Measurements from ENCODE around the gene MUC5AC. TPM values are rescaled to one million over a fixed set of nuclear protein-coding genes. Genes with fewer than 3 reads are reported as not detected.

Gene MUC5AC
- polyA plus RNA-seq, 1 donor from 2014 or later: not detected

- Histone ChIP-seq H3K9ac (ENCODE audit: low read length) (no peak overlapping the region), H3K9me2 (ENCODE audit: insufficient read depth, low read length) (no peaks in the 10 kb centered on the region), H3K79me2 (replicated peaks; ENCODE audit: insufficient read depth, low read length) (no peaks in the 10 kb centered on the region), H2AFZ (ENCODE audit: low read depth, low read length) (no peak overlapping the region), H3K9me3 (ENCODE audit: low read length) (no peaks in the 10 kb centered on the region), H4K20me1 (ENCODE audit: insufficient read depth) (no peaks in the 10 kb centered on the region), H3F3A (ENCODE audit: insufficient read depth, low read length, poor library complexity, severe bottlenecking) (no peaks in the 10 kb centered on the region), H3K27me3 (ENCODE audit: insufficient read depth, low read depth, low read length) (no peaks in the 10 kb centered on the region), H3K36me3 (ENCODE audit: insufficient read depth, low read length) (no peaks in the 10 kb centered on the region), H3K4me2 (ENCODE audit: low read length) (no peak overlapping the region), H3K4me3 (ENCODE audit: low read length) (no peak overlapping the region), H3K27ac (ENCODE audit: low read length) (no peak overlapping the region)
- TF ChIP-seq CTCF (IDR thresholded peaks at IDR 0.05; ENCODE audit: poor library complexity, severe bottlenecking) (no peak), REST (IDR thresholded peaks at IDR 0.05; ENCODE audit: borderline replicate concordance) (no peak), POLR2AphosphoS5 (IDR thresholded peaks at IDR 0.05) (no peak), SMC3 (conservative IDR thresholded peaks at IDR 0.05; ENCODE audit: poor library complexity) (no peak), MXI1 (conservative IDR thresholded peaks at IDR 0.05; ENCODE audit: poor library complexity, severe bottlenecking) (no peak), TAF1 (IDR thresholded peaks at IDR 0.05; ENCODE audit: low read depth) (no peak), RAD21 (conservative IDR thresholded peaks at IDR 0.05) (no peak), EP300 (conservative IDR thresholded peaks at IDR 0.05; ENCODE audit: poor library complexity, severe bottlenecking) (no peak), EZH2 (IDR thresholded peaks at IDR 0.05; ENCODE audit: borderline replicate concordance, insufficient read depth, low read length, poor library complexity, severe bottlenecking) (no peak)
Measured at GRCh38 chr11:1228101-1228821, 70.5 kb downstream of the MUC5AC start.

GRCh38 chr11:1228921-1229451, 71.2 kb downstream of the MUC5AC start:
- Histone ChIP-seq H3K4me3 (ENCODE audit: low read length) (no peak overlapping the region), H3K4me2 (ENCODE audit: low read length) (no peak overlapping the region), H3K27me3 (ENCODE audit: insufficient read depth, low read depth, low read length) (no peaks in the 10 kb centered on the region), H3K9me2 (ENCODE audit: insufficient read depth, low read length) (no peaks in the 10 kb centered on the region), H3K9me3 (ENCODE audit: low read length) (no peaks in the 10 kb centered on the region), H4K20me1 (ENCODE audit: insufficient read depth) (no peaks in the 10 kb centered on the region), H3F3A (ENCODE audit: insufficient read depth, low read length, poor library complexity, severe bottlenecking) (no peaks in the 10 kb centered on the region), H3K36me3 (ENCODE audit: insufficient read depth, low read length) (no peaks in the 10 kb centered on the region), H3K9ac (ENCODE audit: low read length) (no peak overlapping the region), H3K27ac (ENCODE audit: low read length) (no peak overlapping the region), H3K79me2 (replicated peaks; ENCODE audit: insufficient read depth, low read length) (no peaks in the 10 kb centered on the region), H2AFZ (ENCODE audit: low read depth, low read length) (no peak overlapping the region)
- TF ChIP-seq POLR2AphosphoS5 (IDR thresholded peaks at IDR 0.05) (no peak), CTCF (IDR thresholded peaks at IDR 0.05; ENCODE audit: poor library complexity, severe bottlenecking) (no peak), SMC3 (conservative IDR thresholded peaks at IDR 0.05; ENCODE audit: poor library complexity) (no peak), TAF1 (IDR thresholded peaks at IDR 0.05; ENCODE audit: low read depth) (no peak), RAD21 (conservative IDR thresholded peaks at IDR 0.05) (no peak), MXI1 (conservative IDR thresholded peaks at IDR 0.05; ENCODE audit: poor library complexity, severe bottlenecking) (no peak), REST (IDR thresholded peaks at IDR 0.05; ENCODE audit: borderline replicate concordance) (no peak), EZH2 (IDR thresholded peaks at IDR 0.05; ENCODE audit: borderline replicate concordance, insufficient read depth, low read length, poor library complexity, severe bottlenecking) (no peak), EP300 (conservative IDR thresholded peaks at IDR 0.05; ENCODE audit: poor library complexity, severe bottlenecking) (no peak)
